H9 (cell line): Measurements from ENCODE around the gene IMMP1L. TPM values are rescaled to one million over a fixed set of nuclear protein-coding genes. Genes with fewer than 3 reads are reported as not detected.

Source experiments
- DNase-seq: peaks from one replicate; pipeline ENCODE4 v3.0.0-alpha.2; 2017
- H2AFZ ChIP-seq: one replicate; pipeline ENCODE4 v1.6.1; 2013; ENCODE audit warnings: mild to moderate bottlenecking, low read length, control low read depth, moderate library complexity
- H2AK5ac ChIP-seq: 2 replicates; pipeline ENCODE4 v1.6.1; 2013; ENCODE audit warnings: low read length, control low read depth, mixed read lengths; ENCODE audit not compliant: insufficient read length
- H2BK120ac ChIP-seq: one replicate; pipeline ENCODE4 v1.6.1; 2013; ENCODE audit warnings: low read depth, mild to moderate bottlenecking, low read length, control low read depth, inconsistent platforms; ENCODE audit not compliant: poor library complexity, severe bottlenecking
- H2BK12ac ChIP-seq: 2 replicates; pipeline ENCODE4 v1.6.1; 2013; ENCODE audit warnings: low read length, control low read depth, mixed read lengths, low read depth; ENCODE audit not compliant: insufficient read length
- H2BK15ac ChIP-seq: 2 replicates; pipeline ENCODE4 v1.6.1; 2013; ENCODE audit warnings: low read depth, low read length, control low read depth
- H2BK20ac ChIP-seq: one replicate; pipeline ENCODE4 v1.6.1; 2013; ENCODE audit warnings: low read depth, mild to moderate bottlenecking, low read length, control low read depth, inconsistent platforms; ENCODE audit not compliant: poor library complexity, severe bottlenecking
- H2BK5ac ChIP-seq: 2 replicates; pipeline ENCODE4 v1.6.1; 2013; ENCODE audit warnings: low read length, control low read depth, mixed read lengths; ENCODE audit not compliant: insufficient read length
- H3K14ac ChIP-seq: 2 replicates; pipeline ENCODE4 v1.6.1; 2013; ENCODE audit warnings: low read length, control low read depth; ENCODE audit not compliant: insufficient read depth
- H3K18ac ChIP-seq: 2 replicates; pipeline ENCODE4 v1.6.1; 2013; ENCODE audit warnings: low read depth, mild to moderate bottlenecking, mixed read lengths, low read length, control low read depth; ENCODE audit not compliant: insufficient read length
- H3K23ac ChIP-seq: 2 replicates; pipeline ENCODE4 v1.6.1; 2013; ENCODE audit warnings: low read length, control low read depth, mixed read lengths, low read depth; ENCODE audit not compliant: insufficient read length
- H3K23me2 ChIP-seq: 2 replicates; pipeline ENCODE4 v1.6.1; 2013; ENCODE audit warnings: low read depth, mild to moderate bottlenecking, mixed read lengths, low read length, control low read depth; ENCODE audit not compliant: insufficient read length, poor library complexity, severe bottlenecking
- H3K27ac ChIP-seq: 2 replicates; pipeline ENCODE4 v1.5.1; 2013; ENCODE audit warnings: low read length, control low read depth, mixed read lengths, low read depth; ENCODE audit not compliant: insufficient read length
- H3K27me3 ChIP-seq: 2 replicates; pipeline ENCODE4 v1.6.1; 2013; ENCODE audit warnings: low read length, control low read depth, inconsistent platforms; ENCODE audit not compliant: insufficient read depth
- H3K4ac ChIP-seq: 2 replicates; pipeline ENCODE4 v1.6.1; 2013; ENCODE audit warnings: low read depth, mild to moderate bottlenecking, control low read depth, inconsistent platforms, low read length, moderate library complexity
- H3K4me1 ChIP-seq: 2 replicates; pipeline ENCODE4 v1.6.1; 2013; ENCODE audit warnings: low read length, control low read depth, inconsistent platforms; ENCODE audit not compliant: insufficient read depth
- H3K4me2 ChIP-seq: 2 replicates; pipeline ENCODE4 v1.6.1; 2013; ENCODE audit warnings: low read length, control low read depth, mixed read lengths; ENCODE audit not compliant: insufficient read length, insufficient read depth
- H3K56ac ChIP-seq: 2 replicates; pipeline ENCODE4 v1.6.1; 2013; ENCODE audit warnings: low read depth, mild to moderate bottlenecking, mixed read lengths, low read length, control low read depth; ENCODE audit not compliant: insufficient read length
- H3K79me1 ChIP-seq: 2 replicates; pipeline ENCODE4 v1.6.1; 2013; ENCODE audit warnings: low read depth, mild to moderate bottlenecking, moderate library complexity, low read length, control low read depth, inconsistent platforms; ENCODE audit not compliant: insufficient read depth, poor library complexity, severe bottlenecking
- H3K79me2 ChIP-seq: 2 replicates; pipeline ENCODE4 v1.6.1; 2013; ENCODE audit warnings: low read length, control low read depth, inconsistent platforms; ENCODE audit not compliant: insufficient read depth
- H3K9ac ChIP-seq: 2 replicates; pipeline ENCODE4 v1.6.1; 2013; ENCODE audit warnings: low read length, control low read depth, mixed read lengths; ENCODE audit not compliant: insufficient read length; ENCODE audit errors: extremely low read depth
- H3K9me3 ChIP-seq: one replicate; pipeline ENCODE4 v1.6.1; 2013; ENCODE audit warnings: low read depth, low read length, inconsistent platforms; ENCODE audit not compliant: control insufficient read depth
- H3T11ph ChIP-seq: one replicate; pipeline ENCODE4 v1.6.1; 2013; ENCODE audit warnings: mild to moderate bottlenecking, low read length, control low read depth, inconsistent platforms
- H4K20me1 ChIP-seq: one replicate; pipeline ENCODE4 v1.6.1; 2013; ENCODE audit not compliant: control insufficient read depth, insufficient read length, insufficient read depth
- H4K5ac ChIP-seq: 2 replicates; pipeline ENCODE4 v1.6.1; 2013; ENCODE audit warnings: low read depth, mild to moderate bottlenecking, mixed read lengths, low read length, control low read depth; ENCODE audit not compliant: insufficient read length
- H4K8ac ChIP-seq: replicated peaks from 2 replicates; pipeline ENCODE4 v1.6.1; 2013; ENCODE audit warnings: low read length, control low read depth, mixed read lengths, low read depth; ENCODE audit not compliant: insufficient read length
- H4K91ac ChIP-seq: 2 replicates; pipeline ENCODE4 v1.6.1; 2013; ENCODE audit warnings: low read depth, mild to moderate bottlenecking, moderate library complexity, mixed read lengths, low read length, control low read depth; ENCODE audit not compliant: insufficient read length
- H3K27ac Mint-ChIP-seq, 3 experiments: 2 replicates in 2 of 3; 3 replicates in 1 of 3; pipeline ENCODE4 v1.8.0; 2020 to 2021; ENCODE audit warnings: mixed read lengths in 3 of 3, mild to moderate bottlenecking in 1 of 3, moderate library complexity in 1 of 3
- H3K27me3 Mint-ChIP-seq: 2 replicates; pipeline ENCODE4 v1.8.0; 2021; ENCODE audit warnings: low read depth, mild to moderate bottlenecking, moderate library complexity, mixed read lengths
- H3K36me3 Mint-ChIP-seq, 3 experiments: 2 replicates in 2 of 3; 3 replicates in 1 of 3; pipeline ENCODE4 v1.8.0; 2020 to 2021; ENCODE audit warnings: low read depth in 3 of 3, mixed read lengths in 3 of 3; ENCODE audit not compliant: insufficient read depth in 1 of 3
- H3K4me1 Mint-ChIP-seq, 2 experiments: 2 replicates each; pipeline ENCODE4 v1.8.0; 2020; ENCODE audit warnings: mixed read lengths in 2 of 2
- H3K4me3 Mint-ChIP-seq, 2 experiments: 2 replicates in 1 of 2; 3 replicates in 1 of 2; pipeline ENCODE4 v1.8.0; 2020 to 2021; ENCODE audit warnings: mild to moderate bottlenecking in 2 of 2, mixed read lengths in 2 of 2, moderate library complexity in 1 of 2
- H3K9me3 Mint-ChIP-seq, 2 experiments: 2 replicates in 1 of 2; 3 replicates in 1 of 2; pipeline ENCODE4 v1.8.0; 2020; ENCODE audit warnings: mild to moderate bottlenecking in 2 of 2, mixed read lengths in 2 of 2, moderate library complexity in 1 of 2
- WGBS: extraction: QIAGEN DNeasy Blood & Tissue Kit; methylation state at CpG from one replicate; pipeline ENCODE4 v1.1.7; 2013; ENCODE audit warnings: missing lambda C conversion rate, low lambda C conversion rate, mixed read lengths; ENCODE audit not compliant: insufficient read length; ENCODE audit errors: extremely low coverage; 5-methylcytosine and 5-hydroxymethylcytosine counted together
- total RNA-seq: library from RNA; stranded (reverse); gene quantifications from 2 replicates; pipeline ENCODE4 v1.2.1, GENCODE V29; 2021
- TF ChIP-seq, protein P1 (sequence below): fragments of 200-600 bp; sonication (generic); conservative IDR thresholded peaks from 3 replicates; pipeline ENCODE4 v1.8.0; 2021; ENCODE audit warnings: antibody characterized with exemption, mild to moderate bottlenecking

The IMMP1L gene
- total RNA-seq, 1 experiment from 2014 or later = 27.0 TPM

DNA sequence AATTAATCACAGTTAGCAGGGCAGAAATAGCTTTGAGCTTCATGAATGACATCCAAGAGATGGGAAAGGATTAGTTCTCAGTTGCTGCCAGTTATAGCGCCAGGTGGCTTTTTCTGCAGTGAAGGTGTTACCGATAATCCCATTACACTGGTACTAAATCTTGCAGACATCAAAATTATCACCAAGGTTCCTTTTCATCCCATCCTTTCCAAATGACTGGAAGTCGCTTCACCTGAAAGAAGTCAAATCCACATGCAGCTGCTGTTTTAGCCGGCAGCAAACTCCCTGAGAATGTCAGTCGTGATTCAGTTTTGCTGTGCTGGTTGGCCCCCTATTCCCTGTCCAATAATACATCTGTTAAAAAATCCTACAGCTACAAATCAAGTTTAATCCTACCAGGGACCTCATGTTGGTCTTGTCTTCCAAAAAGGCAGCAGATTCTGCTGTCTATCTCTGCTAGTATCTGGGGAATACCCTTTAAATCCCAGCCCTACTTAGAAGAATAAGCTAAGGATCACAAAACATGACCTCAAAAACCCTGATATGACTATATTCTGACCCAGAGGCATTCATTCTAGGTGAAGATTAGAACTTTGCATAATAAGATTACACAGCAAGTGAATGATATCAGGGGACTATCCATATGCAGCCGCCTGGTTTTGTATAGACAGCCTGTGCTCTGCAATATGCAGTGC lies 31.7 kb downstream of the IMMP1L start:
- H3K4me1 ChIP-seq = no peaks in the 10 kb centered on the region
- H3K23me2 ChIP-seq = no peaks in the 10 kb centered on the region
- H3K56ac ChIP-seq = no peak overlapping the region
- no peak overlapping the region for H3K27ac ChIP-seq
- H2BK15ac ChIP-seq = no peak overlapping the region
- TF ChIP-seq, protein P1, sequence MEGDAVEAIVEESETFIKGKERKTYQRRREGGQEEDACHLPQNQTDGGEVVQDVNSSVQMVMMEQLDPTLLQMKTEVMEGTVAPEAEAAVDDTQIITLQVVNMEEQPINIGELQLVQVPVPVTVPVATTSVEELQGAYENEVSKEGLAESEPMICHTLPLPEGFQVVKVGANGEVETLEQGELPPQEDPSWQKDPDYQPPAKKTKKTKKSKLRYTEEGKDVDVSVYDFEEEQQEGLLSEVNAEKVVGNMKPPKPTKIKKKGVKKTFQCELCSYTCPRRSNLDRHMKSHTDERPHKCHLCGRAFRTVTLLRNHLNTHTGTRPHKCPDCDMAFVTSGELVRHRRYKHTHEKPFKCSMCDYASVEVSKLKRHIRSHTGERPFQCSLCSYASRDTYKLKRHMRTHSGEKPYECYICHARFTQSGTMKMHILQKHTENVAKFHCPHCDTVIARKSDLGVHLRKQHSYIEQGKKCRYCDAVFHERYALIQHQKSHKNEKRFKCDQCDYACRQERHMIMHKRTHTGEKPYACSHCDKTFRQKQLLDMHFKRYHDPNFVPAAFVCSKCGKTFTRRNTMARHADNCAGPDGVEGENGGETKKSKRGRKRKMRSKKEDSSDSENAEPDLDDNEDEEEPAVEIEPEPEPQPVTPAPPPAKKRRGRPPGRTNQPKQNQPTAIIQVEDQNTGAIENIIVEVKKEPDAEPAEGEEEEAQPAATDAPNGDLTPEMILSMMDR = no peak
- H3K9ac ChIP-seq = no peak overlapping the region
- Mint-ChIP-seq H3K36me3 (peaks cover 0 to 6% (median 0%) of the 10 kb centered on the region in 3 experiments; a peak in 3 of 7 replicates), H3K9me3 (no peaks in the 10 kb centered on the region; a peak in 1 of 5 replicates), H3K27ac (peak overlapping the region in 1 of 3 experiments; percentile 89; a peak in 2 of 7 replicates), H3K4me1 (peaks cover 2 to 8% of the 10 kb centered on the region in 2 experiments; a peak in 3 of 4 replicates), H3K4me3 (no peak overlapping the region), H3K27me3 (no peaks in the 10 kb centered on the region)
- no peak overlapping the region for H4K8ac ChIP-seq
- H2BK5ac ChIP-seq = no peak overlapping the region
- H3K79me2 ChIP-seq = no peaks in the 10 kb centered on the region
- DNase-seq = no peak
- no peaks in the 10 kb centered on the region for H3K79me1 ChIP-seq
- no peak overlapping the region for H3T11ph ChIP-seq
- no peak overlapping the region for H2AK5ac ChIP-seq
- H4K20me1 ChIP-seq = no peaks in the 10 kb centered on the region
- H3K14ac ChIP-seq = no peak overlapping the region
- no peak overlapping the region for H2BK120ac ChIP-seq
- H3K27me3 ChIP-seq = no peaks in the 10 kb centered on the region
- H2BK20ac ChIP-seq = no peak overlapping the region
- no peak overlapping the region for H3K4ac ChIP-seq
- no peak overlapping the region for H2BK12ac ChIP-seq
- H2AFZ ChIP-seq = no peak overlapping the region
- H3K23ac ChIP-seq = no peak overlapping the region
- H4K5ac ChIP-seq = no peak overlapping the region
- no peak overlapping the region for H3K18ac ChIP-seq
- H3K4me2 ChIP-seq = no peak overlapping the region
- WGBS = no CpG with 5 or more reads among the region's 6 CpGs
- H4K91ac ChIP-seq = no peak overlapping the region
- H3K9me3 ChIP-seq = no peaks in the 10 kb centered on the region
